HepG2 (cell line): ENCODE measurements around the gene TAF1A. TPM values are rescaled to one million over a fixed set of nuclear protein-coding genes. Genes with fewer than 3 reads are reported as not detected.
A peak's percentile ranks its signal among the peaks of the same experiment; 100 is the strongest.

Experiments used
- ATAC-seq: fragments of 200-7000 bp; cut with Tn5 transposase; 3 replicates; pipeline ENCODE4 v1.9.1; 2020; ENCODE audit warnings: mild to moderate bottlenecking, moderate library complexity
- BruUV-seq: library from RNA; stranded (reverse); fragments of 400-500 nt; replicated peaks from 2 replicates; lab custom pipeline; 2021; lab: Mats Ljungman, UMichigan
- CTCF ChIA-PET: fragments of 300-600 bp; formaldehyde crosslinking; extraction: SDS; loops from one replicate; lab custom pipeline; 2021; ENCODE audit warnings: low total read pairs, inconsistent platforms, low intra/inter-chr PET ratio; lab: Yijun Ruan, JAX
- POLR2A ChIA-PET: fragments of 350-600 bp; sonication (Branson Sonifier 250); formaldehyde crosslinking; loops from one replicate; lab custom pipeline; 2020; ENCODE audit warnings: antibody characterized with exemption, inconsistent platforms; lab: Yijun Ruan, JAX
- DNase-seq: peaks from one replicate; pipeline ENCODE4 v3.0.0-alpha.2; 2015; ENCODE audit warnings: low spot score
- FAIRE-seq: peaks from 3 replicates; lab custom pipeline; 2011; peaks lifted over from hg19 to GRCh38; lab: Jason Lieb, UNC
- H2AFZ ChIP-seq: one replicate; pipeline ENCODE4 v1.6.1; 2011; ENCODE audit warnings: low read length, inconsistent platforms
- H3K27ac ChIP-seq: fragments of 300-600 bp; 3 replicates; pipeline ENCODE4 v1.8.0; 2011; ENCODE audit warnings: mixed run types, mild to moderate bottlenecking, mixed read lengths, low read length, inconsistent platforms; ENCODE audit not compliant: insufficient read depth; ENCODE audit errors: extremely low read length
- H3K27me3 ChIP-seq, 2 experiments: fragments of 200-600 bp in 1 of 2; 2 replicates in 1 of 2; 3 replicates in 1 of 2; pipeline versions ENCODE4 v1.6.0 to v1.8.0; 2011; ENCODE audit warnings: low read length in 2 of 2, mild to moderate bottlenecking in 2 of 2, moderate library complexity in 2 of 2, inconsistent platforms in 1 of 2; ENCODE audit not compliant: insufficient read depth in 2 of 2, control insufficient read depth in 1 of 2
- H3K36me3 ChIP-seq, 2 experiments: fragments of 200-600 bp in 1 of 2; replicated peaks in 1 of 2; 2 replicates in 1 of 2; 3 replicates in 1 of 2; pipeline versions ENCODE4 v1.5.1 to v1.8.0; 2011; ENCODE audit warnings: low read length in 2 of 2, inconsistent platforms in 1 of 2; ENCODE audit not compliant: insufficient read depth in 2 of 2, control insufficient read depth in 1 of 2
- H3K4me1 ChIP-seq: 2 replicates; pipeline ENCODE4 v1.5.1; 2012; ENCODE audit warnings: low read length, inconsistent platforms; ENCODE audit not compliant: insufficient read depth
- H3K4me2 ChIP-seq: 2 replicates; pipeline ENCODE4 v1.6.0; 2011; ENCODE audit warnings: low read depth, low read length, inconsistent platforms
- H3K4me3 ChIP-seq, 3 experiments: fragments of 200-600 bp in 1 of 3; sonication (generic), shearing (Covaris generic) in 1 of 3; replicated peaks in 1 of 3; 2 replicates each; pipeline ENCODE4 v1.5.1; 2011 to 2016; ENCODE audit warnings: low read length in 3 of 3, inconsistent platforms in 2 of 3, low read depth in 2 of 3, mild to moderate bottlenecking in 2 of 3, control low read depth in 1 of 3, mixed read lengths in 1 of 3; ENCODE audit not compliant: insufficient read depth in 1 of 3
- H3K79me2 ChIP-seq: one replicate; pipeline ENCODE4 v1.6.1; 2011; ENCODE audit warnings: low read length, inconsistent platforms; ENCODE audit not compliant: insufficient read depth
- H3K9ac ChIP-seq: 2 replicates; pipeline ENCODE4 v1.6.0; 2011; ENCODE audit warnings: mild to moderate bottlenecking, low read depth, low read length, inconsistent platforms; ENCODE audit not compliant: insufficient read depth
- H3K9me3 ChIP-seq: 2 replicates; pipeline ENCODE4 v1.5.1; 2012; ENCODE audit warnings: mild to moderate bottlenecking, low read length
- H4K20me1 ChIP-seq: 2 replicates; pipeline ENCODE4 v1.6.0; 2011; ENCODE audit warnings: inconsistent platforms, mild to moderate bottlenecking, low read length, moderate library complexity; ENCODE audit not compliant: insufficient read depth
- CEBPB ChIP-seq: IDR thresholded peaks from 2 replicates; pipeline ENCODE4 v1.6.1; 2011; ENCODE audit warnings: low read depth, low read length, improper control_type of control experiment, borderline replicate concordance
- CEBPG ChIP-seq: IDR thresholded peaks from 2 replicates; pipeline ENCODE4 v1.6.1; 2016
- FOSL2 ChIP-seq: sonication (generic); formaldehyde crosslinking; IDR thresholded peaks from 2 replicates; pipeline ENCODE4 v1.4.0; 2020; ENCODE audit warnings: missing genetic modification reagents
- FOXC1 ChIP-seq: sonication (generic); formaldehyde crosslinking; IDR thresholded peaks from 2 replicates; pipeline ENCODE4 v1.8.0; 2022; ENCODE audit warnings: mild to moderate bottlenecking, missing genetic modification reagents, borderline replicate concordance
- SP4 ChIP-seq: sonication (generic); formaldehyde crosslinking; IDR thresholded peaks from 2 replicates; pipeline ENCODE4 v1.8.1; 2023; ENCODE audit warnings: mild to moderate bottlenecking, missing genetic modification reagents
- ZNF263 ChIP-seq: sonication (generic); formaldehyde crosslinking; IDR thresholded peaks from 2 replicates; pipeline ENCODE4 v1.4.0; 2020; ENCODE audit warnings: missing genetic modification reagents
- ZNF276 ChIP-seq: sonication (generic); formaldehyde crosslinking; IDR thresholded peaks from 2 replicates; pipeline ENCODE4 v1.4.0; 2020; ENCODE audit warnings: mild to moderate bottlenecking, low read depth, missing genetic modification reagents
- ZNF652 ChIP-seq: IDR thresholded peaks from 2 replicates; pipeline ENCODE4 v1.6.1; 2016; ENCODE audit warnings: low read depth, borderline replicate concordance
- WGBS: methylation state at CpG from one replicate; pipeline ENCODE4 v1.1.6; 2017; ENCODE audit warnings: low lambda C conversion rate; 5-methylcytosine and 5-hydroxymethylcytosine counted together
- in situ Hi-C: cut with HindIII; loops from 2 replicates; pipeline ENCODE4 v1.10.0; 2017; ENCODE audit warnings: low pct_unique_long_range_greater_than_20kb; ENCODE audit not compliant: extremely low pct_ligation_motif_present
- intact Hi-C: fragments of 100-400 bp; cut with micrococcal nuclease; formaldehyde crosslinking; loops from one replicate; pipeline ENCODE4 v1.10.0; 2022; ENCODE audit not compliant: unreplicated experiment
- polyA plus RNA-seq, 8 experiments: library from polyadenylated mRNA; depleted of rRNA in 3 of 8; stranded (reverse) in 7 of 8; unstranded in 1 of 8; fragments of >200 nt; fragmentation: Illumina TruSeq in 4 of 8; extraction: Trizol in 4 of 8; gene quantifications; 2 replicates each; pipeline versions ENCODE4 v1.2.1 to v1.2.3, GENCODE V29; 2011 to 2016; ENCODE audit warnings: low read depth in 4 of 8, missing spikeins in 1 of 8, mixed read lengths in 1 of 8; ENCODE audit not compliant: insufficient read depth in 1 of 8
- total RNA-seq, 5 experiments: library from RNA; depleted of rRNA; stranded (reverse); fragments of >200 nt; fragmentation: Illumina TruSeq; extraction: Trizol; gene quantifications; 2 replicates each; pipeline ENCODE4 v1.2.3, GENCODE V29; 2016; ENCODE audit warnings: low read depth in 1 of 5
- TF ChIP-seq, protein P1 (sequence below): sonication (generic); formaldehyde crosslinking; IDR thresholded peaks from 2 replicates; pipeline ENCODE4 v1.8.1; 2023; ENCODE audit warnings: mild to moderate bottlenecking, inconsistent platforms, moderate library complexity, missing genetic modification reagents, borderline replicate concordance
- TF ChIP-seq, protein P2 (sequence below): sonication (generic); formaldehyde crosslinking; IDR thresholded peaks from 2 replicates; pipeline ENCODE4 v1.4.0; 2020; ENCODE audit warnings: low read depth, missing genetic modification reagents

Gene TAF1A
- total and polyA plus RNA-seq, 2 of the 13 experiments (the other 11 are each of a cell fraction or from before 2014, with no cell fraction given): 3.3 to 10.7 TPM

GRCh38 chr1:222546548-222547259 lies 43.0 kb downstream of the TAF1A start:
- Histone ChIP-seq H3K9me3 (no peaks in the 10 kb centered on the region), H2AFZ (peak overlapping the region; percentile 42), H3K36me3 (no peaks in the 10 kb centered on the region), H3K27me3 (no peaks in the 10 kb centered on the region), H3K4me3 (peak overlapping the region; percentile 25 to 65 (median 31); a peak in 3 of 6 replicates), H3K9ac (no peak overlapping the region), H4K20me1 (no peaks in the 10 kb centered on the region), H3K27ac (no peak overlapping the region), H3K4me2 (peak overlapping the region; percentile 77), H3K4me1 (peaks cover 28% of the 10 kb centered on the region)
- FAIRE-seq (no peak), ATAC-seq (peak; percentile 74), DNase-seq (peak; percentile 29)
- no TSS peak for BruUV-seq
- CTCF ChIA-PET: no interaction called here
- in situ Hi-C loops: no loop called here
- 17% methylated on average over 4 of the region's 7 CpGs for WGBS
- intact Hi-C loops: loop anchor here (5.0 kb wide), 1 partner anchor 71 kb away; the partner anchor contains the start of gene MIA3
- POLR2A ChIA-PET: interaction anchor here (1.0 to 2.0 kb wide), 5 partner anchors 9 to 98 kb away, joined by 3 to 11 read pairs (median 4); partner anchors contain the start of gene TAF1A
- 0 out of 2 replicates have a peak, but pooled peaks have one; percentile 22 for TF ChIP-seq ZNF263
- TF ChIP-seq ZNF652 (CRISPR knock-in tag): peak; percentile 42; the same call in 1 of the 2 replicates
- TF ChIP-seq SP4 (CRISPR knock-in tag): no peak
- 0 out of 2 replicates have a peak, but pooled peaks have one; percentile 21 for TF ChIP-seq FOXC1 (CRISPR knock-in tag)
- TF ChIP-seq FOSL2: peak; percentile 71
- peak; percentile 60; the same call in 1 of the 2 replicates for TF ChIP-seq CEBPB
- TF ChIP-seq, protein P1, sequence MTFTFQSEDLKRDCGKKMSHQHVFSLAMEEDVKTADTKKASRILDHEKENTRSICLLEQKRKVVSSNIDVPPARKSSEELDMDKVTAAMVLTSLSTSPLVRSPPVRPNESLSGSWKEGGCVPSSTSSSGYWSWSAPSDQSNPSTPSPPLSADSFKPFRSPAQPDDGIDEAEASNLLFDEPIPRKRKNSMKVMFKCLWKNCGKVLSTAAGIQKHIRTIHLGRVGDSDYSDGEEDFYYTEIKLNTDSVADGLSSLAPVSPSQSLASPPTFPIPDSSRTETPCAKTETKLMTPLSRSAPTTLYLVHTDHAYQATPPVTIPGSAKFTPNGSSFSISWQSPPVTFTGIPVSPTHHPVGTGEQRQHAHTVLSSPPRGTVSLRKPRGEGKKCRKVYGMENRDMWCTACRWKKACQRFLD (CRISPR knock-in tag): no peak
- TF ChIP-seq, protein P2, sequence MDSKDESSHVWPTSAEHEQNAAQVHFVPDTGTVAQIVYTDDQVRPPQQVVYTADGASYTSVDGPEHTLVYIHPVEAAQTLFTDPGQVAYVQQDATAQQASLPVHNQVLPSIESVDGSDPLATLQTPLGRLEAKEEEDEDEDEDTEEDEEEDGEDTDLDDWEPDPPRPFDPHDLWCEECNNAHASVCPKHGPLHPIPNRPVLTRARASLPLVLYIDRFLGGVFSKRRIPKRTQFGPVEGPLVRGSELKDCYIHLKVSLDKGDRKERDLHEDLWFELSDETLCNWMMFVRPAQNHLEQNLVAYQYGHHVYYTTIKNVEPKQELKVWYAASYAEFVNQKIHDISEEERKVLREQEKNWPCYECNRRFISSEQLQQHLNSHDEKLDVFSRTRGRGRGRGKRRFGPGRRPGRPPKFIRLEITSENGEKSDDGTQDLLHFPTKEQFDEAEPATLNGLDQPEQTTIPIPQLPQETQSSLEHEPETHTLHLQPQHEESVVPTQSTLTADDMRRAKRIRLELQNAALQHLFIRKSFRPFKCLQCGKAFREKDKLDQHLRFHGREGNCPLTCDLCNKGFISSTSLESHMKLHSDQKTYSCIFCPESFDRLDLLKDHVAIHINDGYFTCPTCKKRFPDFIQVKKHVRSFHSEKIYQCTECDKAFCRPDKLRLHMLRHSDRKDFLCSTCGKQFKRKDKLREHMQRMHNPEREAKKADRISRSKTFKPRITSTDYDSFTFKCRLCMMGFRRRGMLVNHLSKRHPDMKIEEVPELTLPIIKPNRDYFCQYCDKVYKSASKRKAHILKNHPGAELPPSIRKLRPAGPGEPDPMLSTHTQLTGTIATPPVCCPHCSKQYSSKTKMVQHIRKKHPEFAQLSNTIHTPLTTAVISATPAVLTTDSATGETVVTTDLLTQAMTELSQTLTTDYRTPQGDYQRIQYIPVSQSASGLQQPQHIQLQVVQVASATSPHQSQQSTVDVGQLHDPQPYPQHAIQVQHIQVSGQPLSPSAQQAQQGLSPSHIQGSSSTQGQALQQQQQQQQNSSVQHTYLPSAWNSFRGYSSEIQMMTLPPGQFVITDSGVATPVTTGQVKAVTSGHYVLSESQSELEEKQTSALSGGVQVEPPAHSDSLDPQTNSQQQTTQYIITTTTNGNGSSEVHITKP (CRISPR knock-in tag): no peak
- TF ChIP-seq ZNF276 (CRISPR knock-in tag): no peak
- TF ChIP-seq CEBPG (CRISPR knock-in tag): peak; percentile 36; the same call in 1 of the 2 replicates
- TF ChIP-seq, all 625 proteins: peak for 6
- H3K79me2 ChIP-seq: no peaks in the 10 kb centered on the region
